Measurements from ENCODE around the gene OSBPL10.

Gene OSBPL10

DNA sequence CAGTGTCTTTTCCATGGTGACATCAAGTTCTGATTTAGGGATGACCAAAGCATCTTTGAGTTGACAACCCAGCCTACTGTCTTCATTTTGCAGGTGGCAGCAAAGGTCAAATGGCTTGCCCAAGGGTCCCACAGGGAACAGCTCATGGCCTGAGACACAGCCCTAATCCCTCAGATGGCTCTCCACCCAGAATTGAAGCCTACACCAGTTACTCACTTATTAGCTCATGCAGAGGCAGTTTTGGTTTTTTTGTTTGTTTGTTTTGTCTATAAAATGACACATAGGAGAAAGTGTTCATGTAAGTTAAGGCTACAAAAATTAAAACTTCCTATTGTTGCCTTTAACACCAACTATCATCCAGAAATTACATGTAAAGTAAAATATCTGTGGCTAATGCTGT is 167.9 kb downstream of the OSBPL10 start:
- Histone ChIP-seq H3K27me3 (ENCODE audit: insufficient read depth, low read length) (no peaks in the 10 kb centered on the region), H3K4me3 (ENCODE audit: low read length) (no peak overlapping the region), H2AFZ (ENCODE audit: low read depth, low read length) (no peak overlapping the region), H3K36me3 (ENCODE audit: insufficient read depth, low read length) (no peaks in the 10 kb centered on the region), H3K4me1 (ENCODE audit: insufficient read depth, low read length) (no peaks in the 10 kb centered on the region), H3K9me3 (ENCODE audit: low read length) (no peaks in the 10 kb centered on the region)

DNA sequence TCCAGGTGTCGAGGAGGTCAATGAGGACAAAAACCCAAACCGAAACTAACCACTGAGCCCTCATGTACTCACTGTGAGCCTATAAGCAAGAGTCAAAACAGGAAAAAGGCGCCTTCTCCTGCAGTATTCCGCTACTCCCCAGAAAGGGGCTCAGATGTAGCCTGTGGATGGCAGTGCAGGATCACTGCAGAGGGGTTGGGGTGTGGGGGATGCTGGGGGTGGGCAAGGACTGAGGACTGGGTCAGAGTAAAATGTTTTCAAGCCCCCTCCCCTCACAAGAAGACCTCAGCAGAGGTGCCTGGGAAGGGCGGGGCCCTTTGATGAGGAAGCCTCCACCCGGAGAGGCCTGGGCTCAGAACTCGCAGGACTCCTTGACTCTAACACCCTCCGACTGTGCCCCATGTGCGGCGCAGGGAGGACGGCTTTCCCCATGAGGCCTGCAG is 170.1 kb downstream of the OSBPL10 start:
- no peaks in the 10 kb centered on the region for H3K27me3 ChIP-seq (ENCODE audit: insufficient read depth, low read length)
- no peaks in the 10 kb centered on the region for H3K36me3 ChIP-seq (ENCODE audit: insufficient read depth, low read length)
- no peak overlapping the region for H3K4me3 ChIP-seq (ENCODE audit: low read length)
- no peak overlapping the region for H2AFZ ChIP-seq (ENCODE audit: low read depth, low read length)
- H3K4me1 ChIP-seq (ENCODE audit: insufficient read depth, low read length), result no peaks in the 10 kb centered on the region
- H3K9me3 ChIP-seq (ENCODE audit: low read length), result no peaks in the 10 kb centered on the region

GRCh38 chr3:31808143-31808720 is 172.8 kb downstream of the OSBPL10 start:
- Histone ChIP-seq H3K4me3 (ENCODE audit: low read length) (no peak overlapping the region), H3K9me3 (ENCODE audit: low read length) (no peaks in the 10 kb centered on the region), H2AFZ (ENCODE audit: low read depth, low read length) (no peak overlapping the region), H3K36me3 (ENCODE audit: insufficient read depth, low read length) (no peaks in the 10 kb centered on the region), H3K27me3 (ENCODE audit: insufficient read depth, low read length) (no peaks in the 10 kb centered on the region), H3K4me1 (ENCODE audit: insufficient read depth, low read length) (no peaks in the 10 kb centered on the region)

DNA sequence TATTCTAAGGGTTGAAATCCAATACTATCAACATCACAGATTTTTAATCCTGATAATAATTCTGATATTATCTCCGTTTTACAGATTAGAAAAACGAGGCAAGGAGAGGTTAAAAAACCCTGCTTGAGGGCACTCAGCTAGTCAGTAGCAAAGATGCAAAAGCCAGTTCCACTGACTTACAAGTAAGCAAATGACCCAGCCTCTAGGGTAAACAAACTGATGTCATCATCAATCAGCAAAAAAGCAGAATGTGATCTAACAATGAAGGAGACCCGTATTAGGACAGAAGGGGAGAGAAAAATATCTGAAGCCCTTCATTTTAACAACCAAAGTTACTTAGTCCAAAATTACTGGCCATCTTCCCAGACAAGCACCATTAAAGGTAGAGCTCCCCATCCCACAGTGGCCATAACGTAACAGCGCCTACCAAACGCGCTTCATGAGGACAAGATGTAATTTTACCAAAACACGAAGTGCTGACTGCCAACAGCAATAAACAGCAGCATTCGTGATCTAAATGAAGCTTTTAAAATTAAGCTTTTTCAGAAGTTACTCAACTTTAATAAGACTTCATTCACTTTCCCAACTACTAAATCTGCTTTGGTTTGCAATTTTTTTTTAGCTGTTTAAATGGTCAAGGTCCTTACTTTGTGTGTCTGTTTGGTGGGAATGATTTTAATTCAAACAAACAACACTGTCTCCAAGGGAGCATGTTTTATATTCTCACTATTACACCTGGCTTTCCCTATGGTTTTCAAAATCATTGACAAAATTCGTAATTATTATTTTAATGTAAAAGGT is 176.6 kb downstream of the OSBPL10 start:
- Histone ChIP-seq H2AFZ (ENCODE audit: low read depth, low read length) (no peak overlapping the region), H3K36me3 (ENCODE audit: insufficient read depth, low read length) (no peaks in the 10 kb centered on the region), H3K9me3 (ENCODE audit: low read length) (no peaks in the 10 kb centered on the region), H3K4me1 (ENCODE audit: insufficient read depth, low read length) (no peaks in the 10 kb centered on the region), H3K4me3 (ENCODE audit: low read length) (no peak overlapping the region), H3K27me3 (ENCODE audit: insufficient read depth, low read length) (no peaks in the 10 kb centered on the region)

- Histone ChIP-seq H3K9me3 (ENCODE audit: low read length) (no peaks in the 10 kb centered on the region), H3K36me3 (ENCODE audit: insufficient read depth, low read length) (no peaks in the 10 kb centered on the region), H3K4me1 (ENCODE audit: insufficient read depth, low read length) (no peaks in the 10 kb centered on the region), H3K27me3 (ENCODE audit: insufficient read depth, low read length) (no peaks in the 10 kb centered on the region), H3K4me3 (ENCODE audit: low read length) (no peak overlapping the region), H2AFZ (ENCODE audit: low read depth, low read length) (no peak overlapping the region)
These were observed 177.9 kb downstream of the OSBPL10 start for GRCh38 chr3:31802981-31803740.

GRCh38 chr3:31800436-31800835 is 180.6 kb downstream of the OSBPL10 start:
- no peaks in the 10 kb centered on the region for H3K4me1 ChIP-seq (ENCODE audit: insufficient read depth, low read length)
- no peak overlapping the region for H2AFZ ChIP-seq (ENCODE audit: low read depth, low read length)
- no peak overlapping the region for H3K4me3 ChIP-seq (ENCODE audit: low read length)
- H3K36me3 ChIP-seq (ENCODE audit: insufficient read depth, low read length), result no peaks in the 10 kb centered on the region
- H3K9me3 ChIP-seq (ENCODE audit: low read length), result no peaks in the 10 kb centered on the region
- no peaks in the 10 kb centered on the region for H3K27me3 ChIP-seq (ENCODE audit: insufficient read depth, low read length)

DNA sequence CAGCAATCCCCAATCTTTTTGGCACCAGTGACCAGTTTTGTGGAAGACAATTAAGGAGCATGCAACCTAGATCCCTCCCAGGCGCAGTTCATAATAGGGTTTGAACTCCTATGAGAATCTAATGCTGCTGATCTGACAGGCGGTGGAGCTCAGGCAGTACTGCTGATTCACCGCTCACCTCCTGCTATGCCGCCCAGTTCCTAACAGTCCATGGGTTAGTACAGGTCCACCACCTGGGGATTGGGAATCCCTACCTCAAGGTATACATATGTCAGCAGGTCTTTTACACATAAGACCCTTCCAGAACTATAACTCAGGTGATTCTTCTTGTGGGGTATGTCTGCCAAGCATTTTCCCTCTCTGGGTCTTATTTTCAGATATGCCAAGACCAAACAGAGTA is 182.2 kb downstream of the OSBPL10 start:
- H3K36me3 ChIP-seq (ENCODE audit: insufficient read depth, low read length), result no peaks in the 10 kb centered on the region
- H3K27me3 ChIP-seq (ENCODE audit: insufficient read depth, low read length), result no peaks in the 10 kb centered on the region
- no peaks in the 10 kb centered on the region for H3K9me3 ChIP-seq (ENCODE audit: low read length)
- no peak overlapping the region for H3K4me3 ChIP-seq (ENCODE audit: low read length)
- H3K4me1 ChIP-seq (ENCODE audit: insufficient read depth, low read length), result no peaks in the 10 kb centered on the region
- no peak overlapping the region for H2AFZ ChIP-seq (ENCODE audit: low read depth, low read length)

DNA sequence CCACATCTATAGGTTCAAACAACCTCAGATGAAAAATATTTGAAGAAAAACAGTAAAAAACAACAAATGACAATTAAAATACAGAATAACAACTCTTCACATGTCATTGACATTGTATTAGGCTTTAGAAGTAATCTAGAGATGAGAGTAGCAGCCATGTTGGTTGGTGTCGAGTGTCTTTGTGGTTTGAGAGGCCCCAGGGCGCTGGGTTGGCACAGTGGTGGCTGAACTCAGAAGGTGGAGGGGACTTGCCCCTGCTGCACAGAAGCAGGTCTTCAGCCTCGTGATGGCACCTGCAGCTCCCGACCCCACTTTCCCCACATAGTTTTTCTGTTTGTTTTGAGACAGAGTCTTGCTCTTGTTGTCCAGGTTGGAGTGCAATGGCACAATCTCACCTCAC is 187.2 kb downstream of the OSBPL10 start:
- Histone ChIP-seq H3K4me3 (ENCODE audit: low read length) (no peak overlapping the region), H3K27me3 (ENCODE audit: insufficient read depth, low read length) (no peaks in the 10 kb centered on the region), H3K4me1 (ENCODE audit: insufficient read depth, low read length) (no peaks in the 10 kb centered on the region), H3K9me3 (ENCODE audit: low read length) (no peaks in the 10 kb centered on the region), H2AFZ (ENCODE audit: low read depth, low read length) (no peak overlapping the region), H3K36me3 (ENCODE audit: insufficient read depth, low read length) (no peaks in the 10 kb centered on the region)

- H3K4me1 ChIP-seq (ENCODE audit: insufficient read depth, low read length), result no peaks in the 10 kb centered on the region
- no peak overlapping the region for H2AFZ ChIP-seq (ENCODE audit: low read depth, low read length)
- H3K4me3 ChIP-seq (ENCODE audit: low read length), result no peak overlapping the region
- H3K9me3 ChIP-seq (ENCODE audit: low read length), result no peaks in the 10 kb centered on the region
- no peaks in the 10 kb centered on the region for H3K27me3 ChIP-seq (ENCODE audit: insufficient read depth, low read length)
- no peaks in the 10 kb centered on the region for H3K36me3 ChIP-seq (ENCODE audit: insufficient read depth, low read length)
These were observed 190.0 kb downstream of the OSBPL10 start for GRCh38 chr3:31791090-31791430.

- no peaks in the 10 kb centered on the region for H3K27me3 ChIP-seq (ENCODE audit: insufficient read depth, low read length)
- H3K36me3 ChIP-seq (ENCODE audit: insufficient read depth, low read length), result no peaks in the 10 kb centered on the region
- H3K9me3 ChIP-seq (ENCODE audit: low read length), result no peaks in the 10 kb centered on the region
- no peak overlapping the region for H2AFZ ChIP-seq (ENCODE audit: low read depth, low read length)
- no peaks in the 10 kb centered on the region for H3K4me1 ChIP-seq (ENCODE audit: insufficient read depth, low read length)
- H3K4me3 ChIP-seq (ENCODE audit: low read length), result no peak overlapping the region
These were observed 190.6 kb downstream of the OSBPL10 start for GRCh38 chr3:31790193-31791089.

GRCh38 chr3:31789429-31789828 is 191.6 kb downstream of the OSBPL10 start:
- Histone ChIP-seq H3K4me3 (ENCODE audit: low read length) (no peak overlapping the region), H2AFZ (ENCODE audit: low read depth, low read length) (no peak overlapping the region), H3K9me3 (ENCODE audit: low read length) (no peaks in the 10 kb centered on the region), H3K4me1 (ENCODE audit: insufficient read depth, low read length) (no peaks in the 10 kb centered on the region), H3K27me3 (ENCODE audit: insufficient read depth, low read length) (no peaks in the 10 kb centered on the region), H3K36me3 (ENCODE audit: insufficient read depth, low read length) (no peaks in the 10 kb centered on the region)

GRCh38 chr3:31785734-31786133 is 195.3 kb downstream of the OSBPL10 start:
- no peak overlapping the region for H2AFZ ChIP-seq (ENCODE audit: low read depth, low read length)
- no peaks in the 10 kb centered on the region for H3K4me1 ChIP-seq (ENCODE audit: insufficient read depth, low read length)
- H3K27me3 ChIP-seq (ENCODE audit: insufficient read depth, low read length), result no peaks in the 10 kb centered on the region
- H3K36me3 ChIP-seq (ENCODE audit: insufficient read depth, low read length), result no peaks in the 10 kb centered on the region
- no peak overlapping the region for H3K4me3 ChIP-seq (ENCODE audit: low read length)
- H3K9me3 ChIP-seq (ENCODE audit: low read length), result no peaks in the 10 kb centered on the region

DNA sequence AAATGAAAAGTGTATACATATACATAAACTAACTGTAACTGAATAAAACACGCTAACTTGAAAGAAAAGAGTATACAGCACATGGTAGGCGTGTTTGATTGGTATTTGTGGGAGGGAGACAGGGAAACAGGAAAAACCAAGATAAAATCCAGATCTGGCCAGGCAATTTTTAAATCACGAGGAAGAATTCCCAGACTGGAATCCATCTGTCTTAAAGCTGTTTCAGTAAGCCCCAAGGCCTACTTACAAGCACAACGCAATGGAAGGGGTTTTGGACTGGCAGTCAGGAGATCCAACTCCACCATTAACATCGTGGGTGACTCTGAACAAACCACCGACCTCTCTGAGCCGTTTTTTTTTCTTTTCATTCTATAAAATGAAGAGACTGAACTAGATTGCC is 195.8 kb downstream of the OSBPL10 start:
- no peaks in the 10 kb centered on the region for H3K36me3 ChIP-seq (ENCODE audit: insufficient read depth, low read length)
- H3K9me3 ChIP-seq (ENCODE audit: low read length), result no peaks in the 10 kb centered on the region
- H3K4me1 ChIP-seq (ENCODE audit: insufficient read depth, low read length), result no peaks in the 10 kb centered on the region
- H3K4me3 ChIP-seq (ENCODE audit: low read length), result no peak overlapping the region
- no peaks in the 10 kb centered on the region for H3K27me3 ChIP-seq (ENCODE audit: insufficient read depth, low read length)
- no peak overlapping the region for H2AFZ ChIP-seq (ENCODE audit: low read depth, low read length)
